NCI-H2227 (cell line): ENCODE results near the gene MED23.

Source experiments
- DNase-seq: peaks from one replicate; lab custom pipeline; 2025; ENCODE audit not compliant: unreplicated experiment; lab: John Stamatoyannopoulos, UW

Gene MED23

GRCh38 chr6:131627724-131628682 is at the start of gene MED23:
TSS of gene MED23 (minus strand) at chr6:131628242. CDS start at chr6:131628049, 193 bp downstream.
- peak; percentile 93 for DNase-seq

GRCh38 chr6:131673184-131673583 is 45.1 kb upstream of the MED23 start:
- DNase-seq = no peak

GRCh38 chr6:131669891-131670290 is 41.8 kb upstream of the MED23 start:
- DNase-seq = no peak

GRCh38 chr6:131663578-131664165 is 35.6 kb upstream of the MED23 start:
- no peak for DNase-seq

- DNase-seq = no peak
Measured at GRCh38 chr6:131660195-131660594, 32.2 kb upstream of the MED23 start.

GRCh38 chr6:131658287-131658686 is 30.2 kb upstream of the MED23 start:
- no peak for DNase-seq

- no peak for DNase-seq
Measured at GRCh38 chr6:131657630-131658111, 29.6 kb upstream of the MED23 start.

- no peak for DNase-seq
Measured at GRCh38 chr6:131657222-131657621, 29.2 kb upstream of the MED23 start.

GRCh38 chr6:131656667-131657066 is 28.6 kb upstream of the MED23 start:
- no peak for DNase-seq

GRCh38 chr6:131655951-131656350 is 27.9 kb upstream of the MED23 start:
- no peak for DNase-seq

GRCh38 chr6:131655387-131655786 is 27.3 kb upstream of the MED23 start:
- DNase-seq = no peak

- no peak for DNase-seq
Measured at GRCh38 chr6:131654326-131654725, 26.3 kb upstream of the MED23 start.

- no peak for DNase-seq
Measured at GRCh38 chr6:131652472-131652871, 24.4 kb upstream of the MED23 start.

GRCh38 chr6:131651782-131652181 is 23.7 kb upstream of the MED23 start:
- DNase-seq = no peak

- no peak for DNase-seq
Measured at GRCh38 chr6:131646249-131646670, 18.2 kb upstream of the MED23 start.

- DNase-seq = no peak
Measured at GRCh38 chr6:131645846-131646245, 17.8 kb upstream of the MED23 start.

GRCh38 chr6:131644921-131645320 is 16.9 kb upstream of the MED23 start:
- DNase-seq = no peak

GRCh38 chr6:131643855-131644460 is 15.9 kb upstream of the MED23 start:
- DNase-seq = no peak

GRCh38 chr6:131642987-131643611 is 15.1 kb upstream of the MED23 start:
- DNase-seq = no peak

- no peak for DNase-seq
Measured at GRCh38 chr6:131642565-131642964, 14.5 kb upstream of the MED23 start.

GRCh38 chr6:131641554-131641953 is 13.5 kb upstream of the MED23 start:
- no peak for DNase-seq
